Measurements from ENCODE around the gene NOX1. TPM values are rescaled to one million over a fixed set of nuclear protein-coding genes. Genes with fewer than 3 reads are reported as not detected.
"Not testable (repeated sequence)": the region's sequence is repeated elsewhere in the genome, so short reads cannot be mapped to it uniquely, and the experiment has no call there.

The NOX1 gene
- polyA plus RNA-seq, 1 of the 3 experiments (the other 2 are of a cell fraction): not detected

DNA sequence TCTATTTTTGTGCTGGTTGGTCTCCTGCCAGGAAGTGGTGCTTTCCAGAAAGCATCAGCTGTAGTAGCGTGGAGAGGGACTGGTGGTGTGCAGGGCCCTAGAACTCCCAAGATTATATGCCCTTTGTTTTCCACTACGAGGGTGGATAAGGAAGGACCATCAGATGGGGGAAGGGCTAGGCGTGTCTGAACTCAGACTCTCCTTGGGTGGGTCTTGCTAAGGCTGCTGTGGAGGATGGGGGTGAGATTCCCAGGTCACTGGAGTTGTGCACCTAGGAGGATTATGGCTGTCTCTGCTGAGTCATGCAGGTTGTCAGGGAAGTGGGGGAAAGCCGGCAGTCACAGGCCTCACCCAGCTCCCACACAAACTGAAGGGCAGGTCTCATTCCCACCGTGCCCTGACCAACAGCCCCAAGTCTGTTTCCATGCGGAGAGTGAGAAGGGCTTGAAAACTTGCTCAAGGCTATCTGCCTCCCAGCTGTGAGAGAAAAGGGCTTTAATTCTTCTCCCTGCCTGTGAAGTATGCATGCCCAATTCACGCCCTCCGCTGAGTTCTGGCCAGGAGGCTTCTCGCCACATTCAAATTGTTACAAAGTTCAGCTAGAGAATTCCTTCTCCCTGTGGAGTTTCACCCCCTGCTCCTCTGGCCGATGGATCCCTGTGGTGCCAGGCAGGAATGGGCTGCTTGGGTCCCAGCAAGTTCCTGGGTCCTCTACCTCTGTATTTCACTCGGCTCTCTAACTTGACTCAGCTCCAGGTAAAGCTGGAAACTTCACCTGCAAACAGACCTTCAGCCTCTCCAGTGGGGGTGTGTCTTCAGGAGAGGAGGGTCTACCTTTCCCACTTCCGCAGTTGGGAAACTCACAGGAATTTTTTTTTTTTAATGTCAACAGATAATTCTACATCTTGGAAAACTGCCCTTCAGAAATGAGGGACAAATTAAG, 61.7 kb downstream of the NOX1 start:
- H3K79me2 ChIP-seq (ENCODE audit: insufficient read depth): no peaks in the 10 kb centered on the region
- 29% methylated on average over 9 of the region's 12 CpGs for WGBS (ENCODE audit: low lambda C conversion rate)
- H3K4me3 ChIP-seq (ENCODE audit: low read depth in 2 of 2, low read length in 1 of 2): no peak overlapping the region
- H3K27me3 ChIP-seq (ENCODE audit: insufficient read depth): no peaks in the 10 kb centered on the region; the same call in none of the 2 replicates
- H3K36me3 ChIP-seq (replicated peaks in 1 of 2; ENCODE audit: control insufficient read depth in 1 of 2, insufficient read depth in 2 of 2, low read length in 1 of 2): no peaks in the 10 kb centered on the region
- no peak overlapping the region for H3K9ac ChIP-seq
- no peaks in the 10 kb centered on the region for H3K9me3 ChIP-seq
- no peaks in the 10 kb centered on the region for H3F3A ChIP-seq (replicated peaks; ENCODE audit: insufficient read depth)
- H3K4me1 ChIP-seq (ENCODE audit: control insufficient read depth in 1 of 2, insufficient read depth in 2 of 2, low read depth in 1 of 2, low read length in 1 of 2): no peaks in the 10 kb centered on the region
- ChIA-PET POLR2A (no interaction called here), CTCF (interaction anchor here (1.7 kb wide), 1 partner anchor 44 kb away, joined by 5 read pairs; no protein-coding TSS in a partner anchor)
- no peak overlapping the region for H3K27ac ChIP-seq (ENCODE audit: low read depth in 2 of 2, low read length in 1 of 2)
- DNase-seq: no peak
- H2AFZ ChIP-seq (ENCODE audit: low read depth): no peak overlapping the region
- TF ChIP-seq, protein P1, sequence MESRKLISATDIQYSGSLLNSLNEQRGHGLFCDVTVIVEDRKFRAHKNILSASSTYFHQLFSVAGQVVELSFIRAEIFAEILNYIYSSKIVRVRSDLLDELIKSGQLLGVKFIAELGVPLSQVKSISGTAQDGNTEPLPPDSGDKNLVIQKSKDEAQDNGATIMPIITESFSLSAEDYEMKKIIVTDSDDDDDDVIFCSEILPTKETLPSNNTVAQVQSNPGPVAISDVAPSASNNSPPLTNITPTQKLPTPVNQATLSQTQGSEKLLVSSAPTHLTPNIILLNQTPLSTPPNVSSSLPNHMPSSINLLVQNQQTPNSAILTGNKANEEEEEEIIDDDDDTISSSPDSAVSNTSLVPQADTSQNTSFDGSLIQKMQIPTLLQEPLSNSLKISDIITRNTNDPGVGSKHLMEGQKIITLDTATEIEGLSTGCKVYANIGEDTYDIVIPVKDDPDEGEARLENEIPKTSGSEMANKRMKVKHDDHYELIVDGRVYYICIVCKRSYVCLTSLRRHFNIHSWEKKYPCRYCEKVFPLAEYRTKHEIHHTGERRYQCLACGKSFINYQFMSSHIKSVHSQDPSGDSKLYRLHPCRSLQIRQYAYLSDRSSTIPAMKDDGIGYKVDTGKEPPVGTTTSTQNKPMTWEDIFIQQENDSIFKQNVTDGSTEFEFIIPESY (IDR thresholded peaks at IDR 0.05; ENCODE audit: borderline replicate concordance, low read depth): no peak
- TF ChIP-seq POLR2AphosphoS5 (IDR thresholded peaks at IDR 0.05; ENCODE audit: low read depth, low read length) (no peak), NFIC (IDR thresholded peaks at IDR 0.05; ENCODE audit: borderline replicate concordance) (no peak), NRF1 (IDR thresholded peaks at IDR 0.05; ENCODE audit: low read depth, low read length) (no peak), TEAD4 (IDR thresholded peaks at IDR 0.05; ENCODE audit: borderline replicate concordance, insufficient read depth) (no peak), EZH2phosphoT487 (IDR thresholded peaks at IDR 0.05; ENCODE audit: borderline replicate concordance, low read depth) (no peak), YY1 (IDR thresholded peaks at IDR 0.05; ENCODE audit: low read depth) (no peak)
- TF ChIP-seq, protein P2, sequence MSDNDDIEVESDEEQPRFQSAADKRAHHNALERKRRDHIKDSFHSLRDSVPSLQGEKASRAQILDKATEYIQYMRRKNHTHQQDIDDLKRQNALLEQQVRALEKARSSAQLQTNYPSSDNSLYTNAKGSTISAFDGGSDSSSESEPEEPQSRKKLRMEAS (IDR thresholded peaks at IDR 0.05; ENCODE audit: low read depth): no peak
- TF ChIP-seq, protein P3, sequence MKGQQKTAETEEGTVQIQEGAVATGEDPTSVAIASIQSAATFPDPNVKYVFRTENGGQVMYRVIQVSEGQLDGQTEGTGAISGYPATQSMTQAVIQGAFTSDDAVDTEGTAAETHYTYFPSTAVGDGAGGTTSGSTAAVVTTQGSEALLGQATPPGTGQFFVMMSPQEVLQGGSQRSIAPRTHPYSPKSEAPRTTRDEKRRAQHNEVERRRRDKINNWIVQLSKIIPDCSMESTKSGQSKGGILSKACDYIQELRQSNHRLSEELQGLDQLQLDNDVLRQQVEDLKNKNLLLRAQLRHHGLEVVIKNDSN (IDR thresholded peaks at IDR 0.05; ENCODE audit: borderline replicate concordance, low read depth): no peak
- H3K9me2 ChIP-seq: no peaks in the 10 kb centered on the region
- H4K20me1 ChIP-seq (ENCODE audit: insufficient read depth): no peaks in the 10 kb centered on the region
- H3K4me2 ChIP-seq: no peak overlapping the region

DNA sequence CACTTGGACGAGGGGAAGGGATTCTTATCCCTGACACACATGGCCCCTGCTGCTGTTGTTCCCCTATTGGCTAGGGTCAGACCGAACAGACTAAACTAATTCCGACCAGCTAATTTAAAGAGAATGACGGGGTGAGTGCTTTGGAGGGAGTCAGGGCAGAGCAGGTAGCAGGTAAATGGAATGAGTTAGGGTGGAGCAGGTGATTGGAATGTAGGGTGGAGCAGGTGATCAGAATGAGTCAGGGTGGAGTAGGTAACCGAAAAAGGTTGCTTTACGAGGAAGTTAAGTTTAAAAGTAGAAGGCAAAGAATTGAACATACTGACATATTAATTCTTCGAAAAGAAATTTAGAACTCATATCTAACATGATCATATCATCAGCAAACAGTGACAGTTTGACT, 65.9 kb downstream of the NOX1 start:
- DNase-seq; H3K9me2 ChIP-seq; H3K9me3 ChIP-seq; POLR2A ChIA-PET; H3K27ac ChIP-seq (ENCODE audit: low read depth in 2 of 2, low read length in 1 of 2); H3K4me2 ChIP-seq; H2AFZ ChIP-seq (ENCODE audit: low read depth); H4K20me1 ChIP-seq (ENCODE audit: insufficient read depth); CTCF ChIA-PET; H3K4me1 ChIP-seq (ENCODE audit: control insufficient read depth in 1 of 2, insufficient read depth in 2 of 2, low read depth in 1 of 2, low read length in 1 of 2); H3K36me3 ChIP-seq (replicated peaks in 1 of 2; ENCODE audit: control insufficient read depth in 1 of 2, insufficient read depth in 2 of 2, low read length in 1 of 2); H3F3A ChIP-seq (replicated peaks; ENCODE audit: insufficient read depth); H3K4me3 ChIP-seq (ENCODE audit: low read depth in 2 of 2, low read length in 1 of 2); H3K79me2 ChIP-seq (ENCODE audit: insufficient read depth); H3K27me3 ChIP-seq (ENCODE audit: insufficient read depth); H3K9ac ChIP-seq: not testable (repeated sequence)
- 27% methylated on average over 7 of the region's 7 CpGs for WGBS (ENCODE audit: low lambda C conversion rate)
